HEK293 (cell line): ENCODE measurements around the gene KRT13.

Experiments used
- CTCF ChIA-PET: fragments of 350-600 bp; formaldehyde crosslinking; extraction: SDS; loops from one replicate; lab custom pipeline; 2021; ENCODE audit warnings: antibody characterized with exemption; lab: Yijun Ruan, JAX
- POLR2A ChIA-PET: fragments of 300-600 bp; formaldehyde crosslinking; extraction: SDS; loops from one replicate; lab custom pipeline; 2020; ENCODE audit warnings: antibody characterized with exemption, inconsistent platforms; lab: Yijun Ruan, JAX
- H3K27ac ChIP-seq: fragments of 200-500 bp; sonication (Bioruptor generic); 2 replicates; pipeline ENCODE4 v1.5.1; 2014; ENCODE audit warnings: low read depth, low read length, control low read depth, inconsistent platforms; ENCODE audit errors: extremely low read depth
- H3K36me3 ChIP-seq, 2 experiments: fragments of 200-500 bp in 1 of 2; sonication (Bioruptor generic) in 1 of 2; 1 replicate in 1 of 2; 2 replicates in 1 of 2; pipeline ENCODE4 v1.5.1; 2014 to 2017; ENCODE audit warnings: inconsistent platforms in 2 of 2, low read length in 2 of 2; ENCODE audit not compliant: control insufficient read depth in 2 of 2, insufficient read depth in 1 of 2
- H3K4me1 ChIP-seq: fragments of 200-500 bp; sonication (Bioruptor generic); 2 replicates; pipeline ENCODE4 v1.5.1; 2014; ENCODE audit warnings: mild to moderate bottlenecking, low read length, inconsistent platforms; ENCODE audit not compliant: control insufficient read depth, insufficient read depth
- H3K4me3 ChIP-seq: 2 replicates; pipeline ENCODE4 v1.5.1; 2011; ENCODE audit warnings: low read depth, mild to moderate bottlenecking, control low read depth, low read length, moderate library complexity
- H3K9me3 ChIP-seq: fragments of 200-500 bp; sonication (Bioruptor generic); 2 replicates; pipeline ENCODE4 v1.5.1; 2014; ENCODE audit warnings: low read depth, low read length, inconsistent platforms; ENCODE audit not compliant: control insufficient read depth, insufficient read depth
- GFI1B ChIP-seq: fragments of 450-650 bp; formaldehyde crosslinking; IDR thresholded peaks from 2 replicates; pipeline ENCODE4 v1.5.1; 2016; ENCODE audit warnings: missing biosample characterization, missing genetic modification characterization
- OSR2 ChIP-seq: fragments of 450-650 bp; formaldehyde crosslinking; IDR thresholded peaks from 2 replicates; pipeline ENCODE4 v1.5.1; 2016; ENCODE audit warnings: missing biosample characterization, missing genetic modification characterization
- OVOL3 ChIP-seq: fragments of 450-650 bp; formaldehyde crosslinking; IDR thresholded peaks from 2 replicates; pipeline ENCODE4 v1.5.1; 2016; ENCODE audit warnings: missing biosample characterization, missing genetic modification characterization
- SCRT2 ChIP-seq: fragments of 450-650 bp; formaldehyde crosslinking; IDR thresholded peaks from 2 replicates; pipeline ENCODE4 v1.5.1; 2016; ENCODE audit warnings: missing biosample characterization, missing genetic modification characterization
- YY2 ChIP-seq: fragments of 450-650 bp; formaldehyde crosslinking; IDR thresholded peaks from 2 replicates; pipeline ENCODE4 v1.5.1; 2016; ENCODE audit warnings: missing biosample characterization, missing genetic modification characterization
- ZNF140 ChIP-seq: fragments of 450-650 bp; formaldehyde crosslinking; IDR thresholded peaks from 2 replicates; pipeline ENCODE4 v1.5.1; 2016; ENCODE audit warnings: missing biosample characterization, missing genetic modification characterization
- ZNF239 ChIP-seq: fragments of 450-650 bp; formaldehyde crosslinking; IDR thresholded peaks from 2 replicates; pipeline ENCODE4 v1.5.1; 2016; ENCODE audit warnings: missing biosample characterization, missing genetic modification characterization
- ZNF48 ChIP-seq: fragments of 450-650 bp; formaldehyde crosslinking; IDR thresholded peaks from 2 replicates; pipeline ENCODE4 v1.5.1; 2016; ENCODE audit warnings: missing biosample characterization, missing genetic modification characterization
- ZNF585B ChIP-seq: fragments of 450-650 bp; formaldehyde crosslinking; IDR thresholded peaks from 2 replicates; pipeline ENCODE4 v1.5.1; 2016; ENCODE audit warnings: missing biosample characterization, missing genetic modification characterization
- ZNF776 ChIP-seq: fragments of 450-650 bp; formaldehyde crosslinking; IDR thresholded peaks from 2 replicates; pipeline ENCODE4 v1.5.0; 2017; ENCODE audit warnings: missing biosample characterization, missing genetic modification characterization, borderline replicate concordance
- ZSCAN30 ChIP-seq: fragments of 450-650 bp; IDR thresholded peaks from 2 replicates; pipeline ENCODE4 v1.5.1; 2018; ENCODE audit warnings: missing biosample characterization, mild to moderate bottlenecking, missing genetic modification characterization, moderate library complexity
- TF ChIP-seq, protein P1 (sequence below): fragments of 450-650 bp; formaldehyde crosslinking; IDR thresholded peaks from 2 replicates; pipeline ENCODE4 v1.5.1; 2016; ENCODE audit warnings: missing biosample characterization, missing genetic modification characterization
- TF ChIP-seq, protein P2 (sequence below): fragments of 450-650 bp; formaldehyde crosslinking; IDR thresholded peaks from 2 replicates; pipeline ENCODE4 v1.5.1; 2016; ENCODE audit warnings: missing biosample characterization, missing genetic modification characterization
- TF ChIP-seq, protein P3 (sequence below): fragments of 450-650 bp; formaldehyde crosslinking; IDR thresholded peaks from 2 replicates; pipeline ENCODE4 v1.5.1; 2017; ENCODE audit warnings: missing biosample characterization, missing genetic modification characterization
- TF ChIP-seq, protein P4 (sequence below): fragments of 450-650 bp; formaldehyde crosslinking; IDR thresholded peaks from 2 replicates; pipeline ENCODE4 v1.5.1; 2016; ENCODE audit warnings: missing biosample characterization, missing genetic modification characterization
- TF ChIP-seq, protein P5 (sequence below): fragments of 450-650 bp; IDR thresholded peaks from 2 replicates; pipeline ENCODE4 v1.5.1; 2018; ENCODE audit warnings: missing biosample characterization, mild to moderate bottlenecking, missing genetic modification characterization
- TF ChIP-seq, protein P6 (sequence below): fragments of 450-650 bp; formaldehyde crosslinking; IDR thresholded peaks from 2 replicates; pipeline ENCODE4 v1.5.1; 2016; ENCODE audit warnings: missing biosample characterization, missing genetic modification characterization, low read depth
- TF ChIP-seq, protein P7 (sequence below): fragments of 450-650 bp; IDR thresholded peaks from 2 replicates; pipeline ENCODE4 v1.5.1; 2018; ENCODE audit warnings: missing biosample characterization, missing genetic modification characterization

Gene KRT13

DNA sequence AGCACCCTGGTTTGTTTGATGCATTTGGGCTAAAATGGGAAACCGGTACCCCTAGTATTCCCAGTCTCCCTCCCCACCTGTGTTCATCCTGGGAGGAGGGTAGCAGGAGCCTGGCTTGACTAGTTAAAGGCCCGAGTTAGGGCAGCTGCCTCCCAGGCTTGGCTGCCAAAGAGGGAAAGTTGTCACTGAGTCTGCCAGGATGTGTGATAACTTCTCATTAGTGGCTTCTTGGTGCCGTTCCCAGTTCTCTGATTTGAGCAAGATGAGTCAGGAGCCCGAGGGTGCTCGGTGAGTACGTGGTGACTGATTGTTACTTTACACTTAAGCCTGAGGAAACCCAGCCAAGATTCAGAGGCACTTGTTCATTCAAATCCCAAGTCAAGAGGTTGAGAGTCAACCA is 40.7 kb downstream of the KRT13 start (continued):
- TF ChIP-seq, protein P1, sequence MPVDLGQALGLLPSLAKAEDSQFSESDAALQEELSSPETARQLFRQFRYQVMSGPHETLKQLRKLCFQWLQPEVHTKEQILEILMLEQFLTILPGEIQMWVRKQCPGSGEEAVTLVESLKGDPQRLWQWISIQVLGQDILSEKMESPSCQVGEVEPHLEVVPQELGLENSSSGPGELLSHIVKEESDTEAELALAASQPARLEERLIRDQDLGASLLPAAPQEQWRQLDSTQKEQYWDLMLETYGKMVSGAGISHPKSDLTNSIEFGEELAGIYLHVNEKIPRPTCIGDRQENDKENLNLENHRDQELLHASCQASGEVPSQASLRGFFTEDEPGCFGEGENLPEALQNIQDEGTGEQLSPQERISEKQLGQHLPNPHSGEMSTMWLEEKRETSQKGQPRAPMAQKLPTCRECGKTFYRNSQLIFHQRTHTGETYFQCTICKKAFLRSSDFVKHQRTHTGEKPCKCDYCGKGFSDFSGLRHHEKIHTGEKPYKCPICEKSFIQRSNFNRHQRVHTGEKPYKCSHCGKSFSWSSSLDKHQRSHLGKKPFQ (tag by site-specific recombination) = no peak
- no peak for TF ChIP-seq ZSCAN30 (tag by site-specific recombination)
- TF ChIP-seq OSR2 (tag by site-specific recombination) = 0 out of 2 replicates have a peak, but pooled peaks have one; percentile 15
- TF ChIP-seq ZNF585B (tag by site-specific recombination) = no peak

DNA sequence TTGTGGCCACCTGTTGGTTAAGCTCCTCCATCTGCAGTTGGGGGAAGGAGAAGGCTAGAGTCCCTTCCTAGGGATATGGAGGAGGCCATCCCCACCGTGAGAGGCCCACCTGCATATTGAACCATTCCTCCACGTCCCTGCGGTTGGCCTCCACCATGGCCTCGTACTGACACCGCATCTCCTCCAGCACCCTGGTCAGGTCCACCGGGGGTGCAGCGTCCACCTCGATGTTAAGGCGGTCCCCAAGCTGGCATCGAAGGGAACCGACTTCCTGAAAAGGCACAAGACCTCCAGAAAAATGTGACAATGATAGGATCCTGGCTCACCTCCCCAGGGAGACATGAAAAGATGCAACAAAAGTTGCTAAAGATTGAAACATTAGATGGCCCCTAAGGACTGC is 41.2 kb downstream of the KRT13 start:
- no peaks in the 10 kb centered on the region for H3K36me3 ChIP-seq
- TF ChIP-seq SCRT2 (tag by site-specific recombination) (peak; percentile 75), OVOL3 (tag by site-specific recombination) (no peak)
- TF ChIP-seq, protein P2, sequence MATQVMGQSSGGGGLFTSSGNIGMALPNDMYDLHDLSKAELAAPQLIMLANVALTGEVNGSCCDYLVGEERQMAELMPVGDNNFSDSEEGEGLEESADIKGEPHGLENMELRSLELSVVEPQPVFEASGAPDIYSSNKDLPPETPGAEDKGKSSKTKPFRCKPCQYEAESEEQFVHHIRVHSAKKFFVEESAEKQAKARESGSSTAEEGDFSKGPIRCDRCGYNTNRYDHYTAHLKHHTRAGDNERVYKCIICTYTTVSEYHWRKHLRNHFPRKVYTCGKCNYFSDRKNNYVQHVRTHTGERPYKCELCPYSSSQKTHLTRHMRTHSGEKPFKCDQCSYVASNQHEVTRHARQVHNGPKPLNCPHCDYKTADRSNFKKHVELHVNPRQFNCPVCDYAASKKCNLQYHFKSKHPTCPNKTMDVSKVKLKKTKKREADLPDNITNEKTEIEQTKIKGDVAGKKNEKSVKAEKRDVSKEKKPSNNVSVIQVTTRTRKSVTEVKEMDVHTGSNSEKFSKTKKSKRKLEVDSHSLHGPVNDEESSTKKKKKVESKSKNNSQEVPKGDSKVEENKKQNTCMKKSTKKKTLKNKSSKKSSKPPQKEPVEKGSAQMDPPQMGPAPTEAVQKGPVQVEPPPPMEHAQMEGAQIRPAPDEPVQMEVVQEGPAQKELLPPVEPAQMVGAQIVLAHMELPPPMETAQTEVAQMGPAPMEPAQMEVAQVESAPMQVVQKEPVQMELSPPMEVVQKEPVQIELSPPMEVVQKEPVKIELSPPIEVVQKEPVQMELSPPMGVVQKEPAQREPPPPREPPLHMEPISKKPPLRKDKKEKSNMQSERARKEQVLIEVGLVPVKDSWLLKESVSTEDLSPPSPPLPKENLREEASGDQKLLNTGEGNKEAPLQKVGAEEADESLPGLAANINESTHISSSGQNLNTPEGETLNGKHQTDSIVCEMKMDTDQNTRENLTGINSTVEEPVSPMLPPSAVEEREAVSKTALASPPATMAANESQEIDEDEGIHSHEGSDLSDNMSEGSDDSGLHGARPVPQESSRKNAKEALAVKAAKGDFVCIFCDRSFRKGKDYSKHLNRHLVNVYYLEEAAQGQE (tag by site-specific recombination) = 0 out of 2 replicates have a peak, but pooled peaks have one; percentile 20
- TF ChIP-seq, protein P3, sequence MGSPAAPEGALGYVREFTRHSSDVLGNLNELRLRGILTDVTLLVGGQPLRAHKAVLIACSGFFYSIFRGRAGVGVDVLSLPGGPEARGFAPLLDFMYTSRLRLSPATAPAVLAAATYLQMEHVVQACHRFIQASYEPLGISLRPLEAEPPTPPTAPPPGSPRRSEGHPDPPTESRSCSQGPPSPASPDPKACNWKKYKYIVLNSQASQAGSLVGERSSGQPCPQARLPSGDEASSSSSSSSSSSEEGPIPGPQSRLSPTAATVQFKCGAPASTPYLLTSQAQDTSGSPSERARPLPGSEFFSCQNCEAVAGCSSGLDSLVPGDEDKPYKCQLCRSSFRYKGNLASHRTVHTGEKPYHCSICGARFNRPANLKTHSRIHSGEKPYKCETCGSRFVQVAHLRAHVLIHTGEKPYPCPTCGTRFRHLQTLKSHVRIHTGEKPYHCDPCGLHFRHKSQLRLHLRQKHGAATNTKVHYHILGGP (tag by site-specific recombination) = no peak
- H3K27ac ChIP-seq = no peak overlapping the region
- no peak overlapping the region for H3K4me3 ChIP-seq
- POLR2A ChIA-PET = no interaction called here
- no peaks in the 10 kb centered on the region for H3K4me1 ChIP-seq
- CTCF ChIA-PET = interaction anchor here (1.0 to 1.6 kb wide), 3 partner anchors 46 to 202 kb away, joined by 4 to 5 read pairs (median 4); no protein-coding TSS in a partner anchor
- H3K9me3 ChIP-seq = no peaks in the 10 kb centered on the region

DNA sequence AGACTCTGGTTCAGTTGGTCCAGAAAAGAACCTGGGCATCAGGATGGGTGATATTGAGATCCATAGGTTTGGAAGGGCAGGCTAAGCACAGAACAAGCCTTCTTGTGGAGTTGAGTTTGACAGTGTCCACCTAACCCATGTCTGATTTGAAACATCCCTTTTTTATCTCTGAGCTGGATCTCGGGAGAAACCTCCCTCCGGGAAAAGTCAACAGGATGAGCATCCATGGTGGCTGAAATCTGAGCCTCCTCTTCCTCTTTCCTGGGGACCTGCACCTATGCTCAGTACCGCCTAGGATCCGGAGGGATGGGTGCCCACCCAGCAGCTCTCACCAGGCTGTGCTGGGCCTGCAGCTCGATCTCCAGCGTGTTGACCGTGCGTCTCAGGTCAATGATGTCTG is 41.7 kb downstream of the KRT13 start:
- POLR2A ChIA-PET = interaction anchor here (0.6 to 0.7 kb wide), 2 partner anchors 30 to 125 kb away, joined by 4 to 5 read pairs; no protein-coding TSS in a partner anchor
- CTCF ChIA-PET = interaction anchor here (1.0 to 1.6 kb wide), 3 partner anchors 46 to 202 kb away, joined by 4 to 5 read pairs (median 4); no protein-coding TSS in a partner anchor
- Histone ChIP-seq H3K9me3 (no peaks in the 10 kb centered on the region), H3K27ac (no peak overlapping the region), H3K36me3 (no peaks in the 10 kb centered on the region), H3K4me1 (no peaks in the 10 kb centered on the region), H3K4me3 (no peak overlapping the region)
- TF ChIP-seq, protein P4, sequence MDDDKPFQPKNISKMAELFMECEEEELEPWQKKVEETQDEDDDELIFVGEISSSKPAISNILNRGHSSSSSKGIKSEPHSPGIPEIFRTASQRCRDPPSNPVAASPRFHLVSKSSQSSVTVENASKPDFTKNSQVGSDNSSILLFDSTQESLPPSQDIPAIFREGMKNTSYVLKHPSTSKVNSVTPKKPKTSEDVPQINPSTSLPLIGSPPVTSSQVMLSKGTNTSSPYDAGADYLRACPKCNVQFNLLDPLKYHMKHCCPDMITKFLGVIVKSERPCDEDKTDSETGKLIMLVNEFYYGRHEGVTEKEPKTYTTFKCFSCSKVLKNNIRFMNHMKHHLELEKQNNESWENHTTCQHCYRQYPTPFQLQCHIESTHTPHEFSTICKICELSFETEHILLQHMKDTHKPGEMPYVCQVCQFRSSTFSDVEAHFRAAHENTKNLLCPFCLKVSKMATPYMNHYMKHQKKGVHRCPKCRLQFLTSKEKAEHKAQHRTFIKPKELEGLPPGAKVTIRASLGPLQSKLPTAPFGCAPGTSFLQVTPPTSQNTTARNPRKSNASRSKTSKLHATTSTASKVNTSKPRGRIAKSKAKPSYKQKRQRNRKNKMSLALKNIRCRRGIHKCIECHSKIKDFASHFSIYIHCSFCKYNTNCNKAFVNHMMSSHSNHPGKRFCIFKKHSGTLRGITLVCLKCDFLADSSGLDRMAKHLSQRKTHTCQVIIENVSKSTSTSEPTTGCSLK = no peak
- no peak for TF ChIP-seq ZNF48
- TF ChIP-seq, protein P5, sequence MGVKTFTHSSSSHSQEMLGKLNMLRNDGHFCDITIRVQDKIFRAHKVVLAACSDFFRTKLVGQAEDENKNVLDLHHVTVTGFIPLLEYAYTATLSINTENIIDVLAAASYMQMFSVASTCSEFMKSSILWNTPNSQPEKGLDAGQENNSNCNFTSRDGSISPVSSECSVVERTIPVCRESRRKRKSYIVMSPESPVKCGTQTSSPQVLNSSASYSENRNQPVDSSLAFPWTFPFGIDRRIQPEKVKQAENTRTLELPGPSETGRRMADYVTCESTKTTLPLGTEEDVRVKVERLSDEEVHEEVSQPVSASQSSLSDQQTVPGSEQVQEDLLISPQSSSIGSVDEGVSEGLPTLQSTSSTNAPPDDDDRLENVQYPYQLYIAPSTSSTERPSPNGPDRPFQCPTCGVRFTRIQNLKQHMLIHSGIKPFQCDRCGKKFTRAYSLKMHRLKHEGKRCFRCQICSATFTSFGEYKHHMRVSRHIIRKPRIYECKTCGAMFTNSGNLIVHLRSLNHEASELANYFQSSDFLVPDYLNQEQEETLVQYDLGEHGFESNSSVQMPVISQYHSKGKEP (tag by site-specific recombination) = no peak
- TF ChIP-seq, protein P6, sequence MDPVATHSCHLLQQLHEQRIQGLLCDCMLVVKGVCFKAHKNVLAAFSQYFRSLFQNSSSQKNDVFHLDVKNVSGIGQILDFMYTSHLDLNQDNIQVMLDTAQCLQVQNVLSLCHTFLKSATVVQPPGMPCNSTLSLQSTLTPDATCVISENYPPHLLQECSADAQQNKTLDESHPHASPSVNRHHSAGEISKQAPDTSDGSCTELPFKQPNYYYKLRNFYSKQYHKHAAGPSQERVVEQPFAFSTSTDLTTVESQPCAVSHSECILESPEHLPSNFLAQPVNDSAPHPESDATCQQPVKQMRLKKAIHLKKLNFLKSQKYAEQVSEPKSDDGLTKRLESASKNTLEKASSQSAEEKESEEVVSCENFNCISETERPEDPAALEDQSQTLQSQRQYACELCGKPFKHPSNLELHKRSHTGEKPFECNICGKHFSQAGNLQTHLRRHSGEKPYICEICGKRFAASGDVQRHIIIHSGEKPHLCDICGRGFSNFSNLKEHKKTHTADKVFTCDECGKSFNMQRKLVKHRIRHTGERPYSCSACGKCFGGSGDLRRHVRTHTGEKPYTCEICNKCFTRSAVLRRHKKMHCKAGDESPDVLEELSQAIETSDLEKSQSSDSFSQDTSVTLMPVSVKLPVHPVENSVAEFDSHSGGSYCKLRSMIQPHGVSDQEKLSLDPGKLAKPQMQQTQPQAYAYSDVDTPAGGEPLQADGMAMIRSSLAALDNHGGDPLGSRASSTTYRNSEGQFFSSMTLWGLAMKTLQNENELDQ (tag by site-specific recombination) = no peak
- TF ChIP-seq GFI1B = no peak
- no peak for TF ChIP-seq ZNF239
- TF ChIP-seq, protein P7, sequence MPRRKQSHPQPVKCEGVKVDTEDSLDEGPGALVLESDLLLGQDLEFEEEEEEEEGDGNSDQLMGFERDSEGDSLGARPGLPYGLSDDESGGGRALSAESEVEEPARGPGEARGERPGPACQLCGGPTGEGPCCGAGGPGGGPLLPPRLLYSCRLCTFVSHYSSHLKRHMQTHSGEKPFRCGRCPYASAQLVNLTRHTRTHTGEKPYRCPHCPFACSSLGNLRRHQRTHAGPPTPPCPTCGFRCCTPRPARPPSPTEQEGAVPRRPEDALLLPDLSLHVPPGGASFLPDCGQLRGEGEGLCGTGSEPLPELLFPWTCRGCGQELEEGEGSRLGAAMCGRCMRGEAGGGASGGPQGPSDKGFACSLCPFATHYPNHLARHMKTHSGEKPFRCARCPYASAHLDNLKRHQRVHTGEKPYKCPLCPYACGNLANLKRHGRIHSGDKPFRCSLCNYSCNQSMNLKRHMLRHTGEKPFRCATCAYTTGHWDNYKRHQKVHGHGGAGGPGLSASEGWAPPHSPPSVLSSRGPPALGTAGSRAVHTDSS (tag by site-specific recombination) = no peak
- no peak for TF ChIP-seq YY2 (tag by site-specific recombination)
- TF ChIP-seq ZNF776 (tag by site-specific recombination) = no peak
- TF ChIP-seq ZNF140 (tag by site-specific recombination) = no peak
